Mucosa of descending colon (tissue), 3 donors: Measurements from ENCODE around the gene ENKD1. TPM values are rescaled to one million over a fixed set of nuclear protein-coding genes. Genes with fewer than 3 reads are reported as not detected.

Experiments used
- ATAC-seq: fragments of 200-7000 bp; cut with Tn5 transposase; one replicate; pipeline ENCODE4 v1.9.1; 2020; ENCODE audit warnings: mild to moderate bottlenecking, moderate library complexity
- DNase-seq, 3 donors: peaks; one replicate each; pipeline ENCODE4 v3.0.0-alpha.2; 2020
- H3K36me3 ChIP-seq: fragments of 200-600 bp; one replicate; pipeline ENCODE4 v1.8.0; 2021; ENCODE audit warnings: low read depth, mild to moderate bottlenecking
- H3K4me1 ChIP-seq: fragments of 200-600 bp; one replicate; pipeline ENCODE4 v1.8.0; 2021; ENCODE audit warnings: low read depth, mild to moderate bottlenecking
- H3K4me3 ChIP-seq: fragments of 200-600 bp; one replicate; pipeline ENCODE4 v1.8.0; 2021; ENCODE audit warnings: mild to moderate bottlenecking
- H3K9me3 ChIP-seq: fragments of 200-600 bp; one replicate; pipeline ENCODE4 v1.8.0; 2021; ENCODE audit warnings: mild to moderate bottlenecking
- intact Hi-C, 2 donors: fragments of 100-400 bp; cut with DNase I in 1 of 2; cut with micrococcal nuclease in 1 of 2; formaldehyde crosslinking; loops; one replicate each; pipeline versions ENCODE4 v1.11.0 to v1.11.1; 2022; cut with DNase I, micrococcal nuclease
- total RNA-seq, 3 donors: library from RNA; stranded (reverse); fragmentation: NEBNext Ultra II Directional in 2 of 3; extraction: Animal tissue kit (Norgen Biotek cat#: 25700) in 2 of 3; gene quantifications; one replicate each; pipeline versions ENCODE4 v1.2.1 to v1.2.4, GENCODE V29; 2021 to 2023
- TF ChIP-seq, protein P1 (sequence below): fragments of 200-600 bp; IDR thresholded peaks from one replicate; pipeline ENCODE4 v1.8.0; 2022; ENCODE audit warnings: antibody characterized with exemption, mild to moderate bottlenecking
- donor health status: DM: no; HTN: no; CAD: no; lungs with moderate emphysema.
- donor health status: DM: no; HTN: no; CAD: no.
- donor health status: DM: no; HTN: yes; CAD: no.

Gene ENKD1
- total RNA-seq, 3 donors from 2014 or later: 8.5 to 23.3 (median 9.0) TPM

DNA sequence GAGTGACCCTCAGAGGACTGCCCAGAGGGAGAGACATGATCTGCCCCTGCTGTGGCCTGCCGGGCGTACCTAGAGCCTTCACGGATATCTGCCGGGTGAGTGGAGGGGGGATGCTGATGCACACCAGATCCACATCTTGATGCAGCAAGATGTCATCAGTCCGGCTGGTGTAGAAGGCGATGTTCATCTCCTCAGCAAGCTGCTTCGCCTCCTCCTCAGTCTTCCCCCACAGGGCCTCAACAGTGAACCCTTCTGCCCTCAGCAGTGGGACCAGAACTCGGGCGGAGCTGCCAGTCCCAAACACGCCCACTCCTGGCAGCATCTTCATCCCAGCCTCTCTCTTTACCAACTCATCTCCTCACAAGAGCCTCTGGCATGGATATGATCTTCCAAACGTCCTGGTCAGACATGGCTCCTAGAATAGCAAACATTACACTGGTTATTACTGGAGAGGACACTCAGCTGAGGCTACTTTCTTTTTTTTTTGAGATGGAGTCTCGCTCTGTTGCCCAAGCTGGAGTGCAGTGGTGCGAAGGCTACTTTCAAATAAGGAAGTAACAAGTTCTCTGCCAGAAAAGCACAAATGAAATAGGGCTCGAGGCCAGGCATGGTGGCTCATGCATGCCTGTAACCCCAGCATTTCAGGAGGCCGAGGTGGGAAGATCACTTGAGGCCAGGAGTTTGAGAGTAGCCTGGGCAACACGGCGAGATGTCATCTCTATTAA, 19.0 kb upstream of the ENKD1 start:
- ATAC-seq (peak; percentile 25), DNase-seq (no peak)
- H3K36me3 ChIP-seq: no peaks in the 10 kb centered on the region
- H3K4me3 ChIP-seq: no peak overlapping the region
- no peaks in the 10 kb centered on the region for H3K9me3 ChIP-seq
- no peaks in the 10 kb centered on the region for H3K4me1 ChIP-seq
- intact Hi-C loops: no loop called here
- TF ChIP-seq, protein P1, sequence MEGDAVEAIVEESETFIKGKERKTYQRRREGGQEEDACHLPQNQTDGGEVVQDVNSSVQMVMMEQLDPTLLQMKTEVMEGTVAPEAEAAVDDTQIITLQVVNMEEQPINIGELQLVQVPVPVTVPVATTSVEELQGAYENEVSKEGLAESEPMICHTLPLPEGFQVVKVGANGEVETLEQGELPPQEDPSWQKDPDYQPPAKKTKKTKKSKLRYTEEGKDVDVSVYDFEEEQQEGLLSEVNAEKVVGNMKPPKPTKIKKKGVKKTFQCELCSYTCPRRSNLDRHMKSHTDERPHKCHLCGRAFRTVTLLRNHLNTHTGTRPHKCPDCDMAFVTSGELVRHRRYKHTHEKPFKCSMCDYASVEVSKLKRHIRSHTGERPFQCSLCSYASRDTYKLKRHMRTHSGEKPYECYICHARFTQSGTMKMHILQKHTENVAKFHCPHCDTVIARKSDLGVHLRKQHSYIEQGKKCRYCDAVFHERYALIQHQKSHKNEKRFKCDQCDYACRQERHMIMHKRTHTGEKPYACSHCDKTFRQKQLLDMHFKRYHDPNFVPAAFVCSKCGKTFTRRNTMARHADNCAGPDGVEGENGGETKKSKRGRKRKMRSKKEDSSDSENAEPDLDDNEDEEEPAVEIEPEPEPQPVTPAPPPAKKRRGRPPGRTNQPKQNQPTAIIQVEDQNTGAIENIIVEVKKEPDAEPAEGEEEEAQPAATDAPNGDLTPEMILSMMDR: no peak

DNA sequence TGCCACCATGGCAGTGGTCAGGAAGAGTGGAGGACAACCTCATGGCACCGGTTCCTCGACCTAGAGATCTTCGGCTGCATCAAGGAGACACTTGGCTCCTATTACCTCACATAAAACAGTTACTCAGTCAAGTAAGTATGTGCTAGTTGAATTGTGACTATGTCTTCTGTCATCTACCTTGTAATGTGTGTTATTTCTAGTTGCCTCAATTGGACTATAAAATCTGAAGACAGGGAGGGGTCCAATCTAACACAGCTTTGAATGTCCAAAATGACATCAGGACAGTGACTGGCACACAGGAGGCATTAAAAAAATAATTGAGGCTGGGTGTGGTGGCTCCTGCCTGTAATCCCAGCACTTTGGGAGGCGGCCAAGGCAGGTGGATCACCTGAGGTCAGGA, 17.2 kb upstream of the ENKD1 start:
- intact Hi-C loops: no loop called here

DNA sequence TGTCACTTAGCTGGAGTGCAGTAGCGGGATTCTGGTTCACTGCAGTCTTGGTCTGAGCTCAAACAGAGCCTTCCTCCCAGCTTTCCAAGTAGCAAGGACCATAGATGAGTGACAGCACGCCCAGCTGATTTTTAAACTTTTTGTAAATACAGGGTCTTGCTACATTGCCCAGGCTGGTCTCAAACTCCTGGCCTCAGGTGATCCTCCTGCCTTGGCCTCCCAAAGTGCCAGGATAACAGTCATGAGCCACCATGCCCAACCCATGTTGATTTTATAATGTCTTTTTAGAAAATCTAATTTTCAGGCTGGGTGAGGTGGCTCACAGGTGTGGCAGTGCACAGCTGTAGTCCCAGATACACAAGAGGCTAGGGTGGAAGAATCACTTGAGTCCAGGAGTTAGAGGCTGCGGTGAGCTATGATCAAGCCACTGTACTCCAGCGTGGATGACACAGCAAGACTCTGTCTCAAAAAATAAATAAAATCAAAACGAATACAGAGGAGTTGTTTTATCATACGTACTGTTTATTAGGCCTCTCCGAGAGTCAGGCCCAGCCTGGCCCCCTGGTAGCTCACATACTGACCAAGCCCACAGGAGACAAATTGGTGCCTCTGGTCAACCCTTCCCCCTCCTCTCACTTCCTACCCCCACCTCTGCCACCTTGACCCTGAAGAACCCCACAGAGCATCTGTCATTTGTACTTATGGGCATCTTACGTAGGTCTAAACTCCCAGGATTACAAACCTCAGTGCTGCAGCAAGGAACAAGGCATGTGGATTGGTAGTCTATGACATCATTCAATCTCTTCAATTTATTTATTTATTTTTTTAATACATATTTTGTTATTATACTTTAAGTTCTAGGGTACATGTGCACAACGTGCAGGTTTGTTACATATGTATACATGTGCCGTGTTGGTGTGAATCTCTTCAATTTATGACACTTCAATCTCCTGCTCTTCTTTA, 13.7 kb upstream of the ENKD1 start:
- ATAC-seq (no peak), DNase-seq (no peak)
- intact Hi-C loops: no loop called here
- TF ChIP-seq, protein P1: no peak
- Histone ChIP-seq H3K4me1 (peaks cover 7% of the 10 kb centered on the region), H3K36me3 (no peaks in the 10 kb centered on the region), H3K4me3 (no peak overlapping the region), H3K9me3 (no peaks in the 10 kb centered on the region)

More for the DNA sequence above, 17.2 kb upstream of the ENKD1 start:
- Histone ChIP-seq H3K9me3 (no peaks in the 10 kb centered on the region), H3K4me1 (peaks cover 4% of the 10 kb centered on the region), H3K36me3 (no peaks in the 10 kb centered on the region), H3K4me3 (no peak overlapping the region)
- DNase-seq (peak in 1 of 3 donors; percentile 48), ATAC-seq (peak; percentile 75)
- TF ChIP-seq, protein P1: no peak

DNA sequence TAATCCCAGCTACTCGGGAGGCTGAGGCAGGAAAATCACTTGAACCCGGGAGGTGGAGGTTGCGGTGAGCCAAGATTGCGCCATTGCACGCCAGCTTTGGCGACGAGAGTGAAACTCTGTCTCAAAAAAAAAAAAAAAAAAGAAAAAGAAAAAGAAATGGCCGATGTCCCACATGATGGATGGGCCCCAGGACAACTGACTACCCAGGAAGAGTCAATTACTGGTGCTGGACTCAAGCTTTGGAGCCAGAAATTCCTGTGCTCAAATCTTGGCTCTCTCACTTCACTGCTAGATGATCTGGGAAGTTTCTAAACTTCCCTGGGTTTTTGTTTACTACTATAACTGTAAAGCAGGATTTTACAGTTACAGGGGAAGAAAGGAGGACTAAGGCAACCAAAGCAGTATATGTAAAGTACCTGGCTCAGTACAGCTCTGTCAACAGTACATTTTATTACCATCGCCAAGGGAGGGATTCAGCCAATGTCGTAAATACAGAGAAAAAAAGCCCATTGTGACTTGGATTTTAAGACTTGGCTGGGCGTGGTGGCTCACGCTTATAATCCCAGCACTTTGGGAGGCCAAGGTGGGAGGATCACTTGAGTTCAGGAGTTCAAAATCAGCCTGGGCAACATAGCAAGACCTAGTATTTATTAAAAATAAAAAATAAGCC, 11.9 kb upstream of the ENKD1 start:
- H3K36me3 ChIP-seq: no peaks in the 10 kb centered on the region
- ATAC-seq: peak; percentile 77
- H3K4me1 ChIP-seq: peaks cover 21% of the 10 kb centered on the region
- TF ChIP-seq, protein P1: no peak
- intact Hi-C loops: no loop called here
- H3K9me3 ChIP-seq: no peaks in the 10 kb centered on the region
- H3K4me3 ChIP-seq: no peak overlapping the region
- DNase-seq: peak in 1 of 3 donors; percentile 74

DNA sequence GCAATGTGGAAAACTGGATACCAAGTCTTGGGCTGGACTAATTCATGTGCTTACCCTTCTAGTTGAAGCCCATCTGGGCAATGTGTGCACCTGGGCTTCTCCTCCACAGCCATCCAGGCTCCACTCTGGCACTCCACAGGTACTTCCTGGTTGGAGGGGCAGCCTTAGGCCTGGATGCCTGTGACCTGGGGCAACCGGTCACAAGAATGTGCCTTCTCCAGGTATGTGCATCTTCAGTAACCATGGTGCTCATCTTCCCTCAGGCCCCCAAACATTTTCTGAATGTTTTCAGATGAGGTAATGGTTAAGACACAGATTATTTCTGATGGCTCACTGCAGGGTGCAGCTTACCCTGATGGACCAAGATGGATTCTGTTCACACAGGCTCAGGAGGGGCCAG, 11.2 kb upstream of the ENKD1 start:
- H3K9me3 ChIP-seq: no peaks in the 10 kb centered on the region
- H3K4me3 ChIP-seq: no peak overlapping the region
- TF ChIP-seq, protein P1: no peak
- H3K36me3 ChIP-seq: no peaks in the 10 kb centered on the region
- intact Hi-C loops: no loop called here
- DNase-seq: no peak
- peaks cover 29% of the 10 kb centered on the region for H3K4me1 ChIP-seq
- no peak for ATAC-seq
